ENCODE data around the gene IRF1.
"Not testable (repeated sequence)": the region's sequence is repeated elsewhere in the genome, so short reads cannot be mapped to it uniquely, and the experiment has no call there.

Gene IRF1

GRCh38 chr5:132451387-132451786 lies 39.2 kb downstream of the IRF1 start:
- FAIRE-seq = no peak

GRCh38 chr5:132449060-132449459 lies 41.5 kb downstream of the IRF1 start:
- FAIRE-seq = no peak
- no peak for TF ChIP-seq POLR2A (IDR thresholded peaks at IDR 0.05; ENCODE audit: low read depth, low read length)
- no peak for DNase-seq (ENCODE audit: insufficient read length, low spot score)

More at GRCh38 chr5:132451387-132451786, 39.2 kb downstream of the IRF1 start:
- DNase-seq (ENCODE audit: insufficient read length, low spot score) = no peak
- TF ChIP-seq POLR2A (IDR thresholded peaks at IDR 0.05; ENCODE audit: low read depth, low read length) = no peak

GRCh38 chr5:132447196-132447595 lies 43.4 kb downstream of the IRF1 start:
- no peak for DNase-seq (ENCODE audit: insufficient read length, low spot score)
- FAIRE-seq = no peak
- no peak for TF ChIP-seq POLR2A (IDR thresholded peaks at IDR 0.05; ENCODE audit: low read depth, low read length)

GRCh38 chr5:132446621-132447020 lies 44.0 kb downstream of the IRF1 start:
- no peak for FAIRE-seq
- no peak for DNase-seq (ENCODE audit: insufficient read length, low spot score)
- no peak for TF ChIP-seq POLR2A (IDR thresholded peaks at IDR 0.05; ENCODE audit: low read depth, low read length)

GRCh38 chr5:132445930-132446329 lies 44.6 kb downstream of the IRF1 start:
- no peak for TF ChIP-seq POLR2A (IDR thresholded peaks at IDR 0.05; ENCODE audit: low read depth, low read length)
- FAIRE-seq = no peak
- no peak for DNase-seq (ENCODE audit: insufficient read length, low spot score)

- DNase-seq (ENCODE audit: insufficient read length, low spot score) = no peak
- no peak for FAIRE-seq
- TF ChIP-seq POLR2A (IDR thresholded peaks at IDR 0.05; ENCODE audit: low read depth, low read length) = no peak
These were observed 45.0 kb downstream of the IRF1 start for GRCh38 chr5:132445640-132445923.

- TF ChIP-seq POLR2A (IDR thresholded peaks at IDR 0.05; ENCODE audit: low read depth, low read length) = no peak
- FAIRE-seq = no peak
- no peak for DNase-seq (ENCODE audit: insufficient read length, low spot score)
These were observed 45.5 kb downstream of the IRF1 start for GRCh38 chr5:132444841-132445639.

GRCh38 chr5:132444061-132444460 lies 46.5 kb downstream of the IRF1 start:
- FAIRE-seq (no peak), DNase-seq (ENCODE audit: insufficient read length, low spot score) (no peak)
- no peak for TF ChIP-seq POLR2A (IDR thresholded peaks at IDR 0.05; ENCODE audit: low read depth, low read length)

GRCh38 chr5:132439521-132440089 lies 51.0 kb downstream of the IRF1 start:
- peak; percentile 11 for FAIRE-seq
- DNase-seq (ENCODE audit: insufficient read length, low spot score) = peak; percentile 69
- TF ChIP-seq POLR2A (IDR thresholded peaks at IDR 0.05; ENCODE audit: low read depth, low read length) = no peak

- no peak for TF ChIP-seq POLR2A (IDR thresholded peaks at IDR 0.05; ENCODE audit: low read depth, low read length)
- DNase-seq (ENCODE audit: insufficient read length, low spot score) = no peak
- FAIRE-seq = no peak
These were observed 51.7 kb downstream of the IRF1 start for GRCh38 chr5:132438917-132439316.

- DNase-seq (ENCODE audit: insufficient read length, low spot score); FAIRE-seq: not testable (repeated sequence)
These were observed 52.3 kb downstream of the IRF1 start for GRCh38 chr5:132438267-132438645.

GRCh38 chr5:132437604-132438266 lies 52.8 kb downstream of the IRF1 start:
- DNase-seq (ENCODE audit: insufficient read length, low spot score) = no peak
- no peak for TF ChIP-seq POLR2A (IDR thresholded peaks at IDR 0.05; ENCODE audit: low read depth, low read length)
- no peak for FAIRE-seq

GRCh38 chr5:132436936-132437335 lies 53.6 kb downstream of the IRF1 start:
- DNase-seq (ENCODE audit: insufficient read length, low spot score) = no peak
- no peak for FAIRE-seq
- TF ChIP-seq POLR2A (IDR thresholded peaks at IDR 0.05; ENCODE audit: low read depth, low read length) = no peak

- no peak for TF ChIP-seq POLR2A (IDR thresholded peaks at IDR 0.05; ENCODE audit: low read depth, low read length)
- FAIRE-seq = no peak
- DNase-seq (ENCODE audit: insufficient read length, low spot score) = no peak
These were observed 54.7 kb downstream of the IRF1 start for GRCh38 chr5:132435886-132436285.

GRCh38 chr5:132435447-132435846 lies 55.1 kb downstream of the IRF1 start:
- FAIRE-seq (no peak), DNase-seq (ENCODE audit: insufficient read length, low spot score) (no peak)
- no peak for TF ChIP-seq POLR2A (IDR thresholded peaks at IDR 0.05; ENCODE audit: low read depth, low read length)

Data from H54 (cell line).